Superior temporal gyrus (tissue), 1 donor: ENCODE measurements around the gene LAMC2.
"Not testable (repeated sequence)": the region's sequence is repeated elsewhere in the genome, so short reads cannot be mapped to it uniquely, and the experiment has no call there.

Experiments
- DNase-seq: peaks from one replicate; pipeline ENCODE4 v3.0.0-alpha.2; 2016; ENCODE audit errors: extremely low spot score

The LAMC2 gene

GRCh38 chr1:183238071-183238470 lies 52.0 kb downstream of the LAMC2 start:
- no peak for DNase-seq

GRCh38 chr1:183239220-183239742 lies 53.2 kb downstream of the LAMC2 start:
- no peak for DNase-seq

- no peak for DNase-seq
These were observed 53.9 kb downstream of the LAMC2 start for GRCh38 chr1:183239793-183240525.

- DNase-seq: no peak
These were observed 54.4 kb downstream of the LAMC2 start for GRCh38 chr1:183240526-183240825.

GRCh38 chr1:183240853-183241252 lies 54.8 kb downstream of the LAMC2 start:
- DNase-seq: not testable (repeated sequence)

GRCh38 chr1:183241471-183241870 lies 55.4 kb downstream of the LAMC2 start:
- DNase-seq: no peak

GRCh38 chr1:183242556-183242955 lies 56.5 kb downstream of the LAMC2 start:
- DNase-seq: no peak

- no peak for DNase-seq
These were observed 57.3 kb downstream of the LAMC2 start for GRCh38 chr1:183243161-183244050.

- DNase-seq: no peak
These were observed 58.4 kb downstream of the LAMC2 start for GRCh38 chr1:183244466-183244865.

GRCh38 chr1:183245357-183245756 lies 59.3 kb downstream of the LAMC2 start:
- DNase-seq: no peak

- DNase-seq: no peak
These were observed 60.4 kb downstream of the LAMC2 start for GRCh38 chr1:183246436-183246835.

GRCh38 chr1:183247066-183247465 lies 61.0 kb downstream of the LAMC2 start:
- no peak for DNase-seq

- no peak for DNase-seq
These were observed 61.4 kb downstream of the LAMC2 start for GRCh38 chr1:183247484-183247883.

GRCh38 chr1:183247931-183248330 lies 61.9 kb downstream of the LAMC2 start:
- no peak for DNase-seq

GRCh38 chr1:183248989-183249691 lies 63.1 kb downstream of the LAMC2 start:
- no peak for DNase-seq

GRCh38 chr1:183249941-183250452 lies 63.9 kb downstream of the LAMC2 start:
- DNase-seq: no peak

GRCh38 chr1:183251101-183251958 lies 65.3 kb downstream of the LAMC2 start:
- no peak for DNase-seq

GRCh38 chr1:183251959-183252450 lies 65.9 kb downstream of the LAMC2 start:
- no peak for DNase-seq

GRCh38 chr1:183255073-183255472 lies 69.0 kb downstream of the LAMC2 start:
- no peak for DNase-seq

GRCh38 chr1:183259924-183260323 lies 73.9 kb downstream of the LAMC2 start:
- no peak for DNase-seq

GRCh38 chr1:183262628-183263200 lies 76.7 kb downstream of the LAMC2 start:
- DNase-seq: no peak
